ENCODE measurements around the gene HS1BP3. TPM values are rescaled to one million over a fixed set of nuclear protein-coding genes. Genes with fewer than 3 reads are reported as not detected.
A peak's percentile ranks its signal among the peaks of the same experiment; 100 is the strongest.

HS1BP3 gene, protein sequence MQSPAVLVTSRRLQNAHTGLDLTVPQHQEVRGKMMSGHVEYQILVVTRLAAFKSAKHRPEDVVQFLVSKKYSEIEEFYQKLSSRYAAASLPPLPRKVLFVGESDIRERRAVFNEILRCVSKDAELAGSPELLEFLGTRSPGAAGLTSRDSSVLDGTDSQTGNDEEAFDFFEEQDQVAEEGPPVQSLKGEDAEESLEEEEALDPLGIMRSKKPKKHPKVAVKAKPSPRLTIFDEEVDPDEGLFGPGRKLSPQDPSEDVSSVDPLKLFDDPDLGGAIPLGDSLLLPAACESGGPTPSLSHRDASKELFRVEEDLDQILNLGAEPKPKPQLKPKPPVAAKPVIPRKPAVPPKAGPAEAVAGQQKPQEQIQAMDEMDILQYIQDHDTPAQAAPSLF
- total RNA-seq, result 24.6 to 33.8 TPM (median 33.2 TPM) in 3 replicates
- long read RNA-seq, partial matches to known transcripts, result 2 of 14 reads
- long read RNA-seq, other reads (novel, unspliced or antisense), result 9 of 14 reads

GRCh38 chr2:20650877-20651730, at the start of gene HS1BP3:
TSS of gene HS1BP3 (minus strand) at chr2:20651098. CDS start at chr2:20651063, 35 bp downstream.
- peak within 1 kb of the TSS; percentile 94 for H3K4me3 Mint-ChIP-seq (ENCODE audit: unreplicated experiment)

DNA sequence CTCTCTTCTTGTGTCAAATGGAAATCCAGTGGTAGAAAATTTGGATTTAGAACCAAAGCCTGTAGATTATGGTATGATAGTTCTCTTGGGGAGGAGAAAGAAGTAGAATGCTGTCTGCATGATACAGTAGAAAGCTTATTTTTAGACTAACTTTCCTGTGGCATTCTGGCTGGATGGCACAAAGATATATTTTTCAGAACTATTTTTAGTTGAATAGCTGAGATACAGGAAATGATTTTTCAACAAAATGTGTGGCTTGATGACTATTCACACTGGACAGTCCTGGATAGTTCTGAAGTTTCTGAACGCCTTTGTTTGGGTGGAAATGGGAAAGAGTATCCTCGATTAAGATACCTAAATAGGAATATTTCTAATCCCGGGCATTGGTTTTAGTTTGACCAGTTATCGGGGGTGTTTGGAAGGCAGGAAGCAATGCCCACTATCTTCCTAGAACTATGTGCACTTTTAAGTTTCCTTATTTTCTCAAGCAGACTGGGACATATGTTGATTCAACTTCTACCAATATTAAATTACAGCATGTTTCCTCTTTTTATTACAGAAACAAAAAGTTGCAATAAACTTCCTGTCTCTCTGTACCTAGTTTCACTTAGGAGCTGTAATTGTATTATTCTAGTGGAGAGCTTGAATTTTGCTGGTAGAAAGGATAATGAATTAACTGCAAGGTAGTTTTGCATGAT, 48.2 kb upstream of the HS1BP3 start:
- no peak for TF ChIP-seq CTCF (IDR thresholded peaks at IDR 0.05)
- Mint-ChIP-seq H3K4me3 (ENCODE audit: unreplicated experiment) (peak overlapping the region; percentile 61), H3K9me3 (ENCODE audit: low read depth) (no peaks in the 10 kb centered on the region), H3K27ac (ENCODE audit: unreplicated experiment) (peak overlapping the region; percentile 94), H3K4me1 (ENCODE audit: low read depth) (peaks cover 72% of the 10 kb centered on the region), H3K27me3 (ENCODE audit: low read depth) (no peaks in the 10 kb centered on the region), H3K36me3 (ENCODE audit: low read depth) (peaks cover 5% of the 10 kb centered on the region)
- DNase-seq (ENCODE audit: low spot score), result no peak

More at GRCh38 chr2:20650877-20651730, at the start of gene HS1BP3:
- H3K4me1 Mint-ChIP-seq (ENCODE audit: low read depth), result peaks cover 52% of the 10 kb centered on the region
- H3K27me3 Mint-ChIP-seq (ENCODE audit: low read depth), result peaks cover 3% of the 10 kb centered on the region
- peak; percentile 86 for DNase-seq (ENCODE audit: low spot score)
- H3K36me3 Mint-ChIP-seq (ENCODE audit: low read depth), result no peaks in the 10 kb centered on the region
- H3K27ac Mint-ChIP-seq (ENCODE audit: unreplicated experiment), result peak within 1 kb of the TSS; percentile 91
- peak; percentile 94 for TF ChIP-seq CTCF (IDR thresholded peaks at IDR 0.05)
- no peaks in the 10 kb centered on the region for H3K9me3 Mint-ChIP-seq (ENCODE audit: low read depth)

GRCh38 chr2:20697322-20697934, 46.5 kb upstream of the HS1BP3 start:
- no peak overlapping the region for H3K4me3 Mint-ChIP-seq (ENCODE audit: unreplicated experiment)
- no peak overlapping the region for H3K27ac Mint-ChIP-seq (ENCODE audit: unreplicated experiment)
- DNase-seq (ENCODE audit: low spot score), result no peak
- H3K4me1 Mint-ChIP-seq (ENCODE audit: low read depth), result peaks cover 64% of the 10 kb centered on the region
- H3K27me3 Mint-ChIP-seq (ENCODE audit: low read depth), result no peaks in the 10 kb centered on the region
- TF ChIP-seq CTCF (IDR thresholded peaks at IDR 0.05), result no peak
- H3K36me3 Mint-ChIP-seq (ENCODE audit: low read depth), result peaks cover 5% of the 10 kb centered on the region
- no peaks in the 10 kb centered on the region for H3K9me3 Mint-ChIP-seq (ENCODE audit: low read depth)

DNA sequence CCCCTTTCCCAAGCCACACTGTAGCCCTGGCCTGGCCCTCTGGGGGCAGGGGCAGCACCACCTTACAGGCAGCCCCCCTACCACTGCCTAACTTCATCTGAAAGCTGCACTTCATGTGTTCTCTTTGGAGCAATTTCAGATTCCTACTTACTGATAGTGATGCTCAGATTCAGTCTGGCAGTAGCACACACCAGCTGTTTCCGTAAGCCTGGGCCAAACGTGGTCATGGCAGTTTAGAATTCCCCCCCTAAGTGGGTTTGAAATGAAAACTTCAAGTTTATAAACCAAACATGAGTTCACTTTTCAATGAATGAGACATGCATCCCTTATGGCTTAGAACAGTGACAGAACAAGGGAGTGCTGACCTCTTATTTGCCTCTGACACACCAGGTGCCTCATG, 45.5 kb upstream of the HS1BP3 start:
- no peak for DNase-seq (ENCODE audit: low spot score)
- H3K36me3 Mint-ChIP-seq (ENCODE audit: low read depth), result peaks cover 5% of the 10 kb centered on the region
- H3K9me3 Mint-ChIP-seq (ENCODE audit: low read depth), result no peaks in the 10 kb centered on the region
- no peak for TF ChIP-seq CTCF (IDR thresholded peaks at IDR 0.05)
- no peak overlapping the region for H3K27ac Mint-ChIP-seq (ENCODE audit: unreplicated experiment)
- H3K4me1 Mint-ChIP-seq (ENCODE audit: low read depth), result peaks cover 53% of the 10 kb centered on the region
- H3K27me3 Mint-ChIP-seq (ENCODE audit: low read depth), result no peaks in the 10 kb centered on the region
- H3K4me3 Mint-ChIP-seq (ENCODE audit: unreplicated experiment), result no peak overlapping the region
